Activated CD8-positive, alpha-beta T cell treated with anti-CD3 and anti-CD28 coated beads for 36 hours (primary cell): Measurements from ENCODE around the gene FRS3. TPM values are rescaled to one million over a fixed set of nuclear protein-coding genes. Genes with fewer than 3 reads are reported as not detected.

Experiments used
- ATAC-seq: fragments of 200-7000 bp; cut with Tn5 transposase; one replicate; pipeline ENCODE4 v1.10.0; 2021; ENCODE audit warnings: mild to moderate bottlenecking, moderate library complexity
- CTCF ChIA-PET: fragments of 350-600 bp; sonication (Branson Sonifier 250); formaldehyde crosslinking; loops from one replicate; lab custom pipeline; 2021; ENCODE audit warnings: antibody characterized with exemption; lab: Charles Lee
- POLR2A ChIA-PET: fragments of 350-600 bp; sonication (Branson Sonifier 250); formaldehyde crosslinking; loops from one replicate; lab custom pipeline; 2021; ENCODE audit warnings: antibody characterized with exemption; lab: Charles Lee
- DNase-seq: peaks from one replicate; pipeline ENCODE4 v3.0.0-alpha.2; 2020
- H3K27ac Mint-ChIP-seq: one replicate; pipeline ENCODE4 v1.8.0; 2021; ENCODE audit warnings: mild to moderate bottlenecking, mixed read lengths
- H3K27me3 Mint-ChIP-seq: one replicate; pipeline ENCODE4 v1.8.0; 2021; ENCODE audit warnings: mixed read lengths
- H3K36me3 Mint-ChIP-seq: one replicate; pipeline ENCODE4 v1.8.0; 2021; ENCODE audit warnings: low read depth, mixed read lengths
- H3K4me1 Mint-ChIP-seq: one replicate; pipeline ENCODE4 v1.8.0; 2021; ENCODE audit warnings: low read depth, mixed read lengths
- H3K4me3 Mint-ChIP-seq: one replicate; pipeline ENCODE4 v1.8.0; 2021; ENCODE audit warnings: mild to moderate bottlenecking, moderate library complexity, mixed read lengths
- H3K9me3 Mint-ChIP-seq: one replicate; pipeline ENCODE4 v1.8.0; 2021; ENCODE audit warnings: mixed read lengths
- intact Hi-C: fragments of 100-400 bp; cut with micrococcal nuclease; formaldehyde crosslinking; loops from one replicate; pipeline ENCODE4 v1.10.0; 2022
- total RNA-seq, 2 experiments: library from RNA; stranded (reverse); gene quantifications; one replicate each; pipeline ENCODE4 v1.2.3, GENCODE V29; 2021
- TF ChIP-seq, protein P1 (sequence below): fragments of 200-600 bp; IDR thresholded peaks from one replicate; pipeline ENCODE4 v1.8.0; 2022; ENCODE audit warnings: antibody characterized with exemption, mild to moderate bottlenecking

The FRS3 gene
- total RNA-seq, 2 experiments from 2014 or later = 3.2 to 4.1 TPM

GRCh38 chr6:41721414-41721813 lies 58.3 kb downstream of the FRS3 start:
- CTCF ChIA-PET = interaction anchor here (1.1 kb wide), 2 partner anchors 13 to 38 kb away, joined by 3 to 4 read pairs; no protein-coding TSS in a partner anchor
- no peaks in the 10 kb centered on the region for H3K9me3 Mint-ChIP-seq
- no peak overlapping the region for H3K4me3 Mint-ChIP-seq
- H3K27ac Mint-ChIP-seq = no peak overlapping the region
- ATAC-seq (no peak), DNase-seq (no peak)
- peaks cover 10% of the 10 kb centered on the region for H3K4me1 Mint-ChIP-seq
- intact Hi-C loops = no loop called here
- POLR2A ChIA-PET = no interaction called here
- TF ChIP-seq, protein P1, sequence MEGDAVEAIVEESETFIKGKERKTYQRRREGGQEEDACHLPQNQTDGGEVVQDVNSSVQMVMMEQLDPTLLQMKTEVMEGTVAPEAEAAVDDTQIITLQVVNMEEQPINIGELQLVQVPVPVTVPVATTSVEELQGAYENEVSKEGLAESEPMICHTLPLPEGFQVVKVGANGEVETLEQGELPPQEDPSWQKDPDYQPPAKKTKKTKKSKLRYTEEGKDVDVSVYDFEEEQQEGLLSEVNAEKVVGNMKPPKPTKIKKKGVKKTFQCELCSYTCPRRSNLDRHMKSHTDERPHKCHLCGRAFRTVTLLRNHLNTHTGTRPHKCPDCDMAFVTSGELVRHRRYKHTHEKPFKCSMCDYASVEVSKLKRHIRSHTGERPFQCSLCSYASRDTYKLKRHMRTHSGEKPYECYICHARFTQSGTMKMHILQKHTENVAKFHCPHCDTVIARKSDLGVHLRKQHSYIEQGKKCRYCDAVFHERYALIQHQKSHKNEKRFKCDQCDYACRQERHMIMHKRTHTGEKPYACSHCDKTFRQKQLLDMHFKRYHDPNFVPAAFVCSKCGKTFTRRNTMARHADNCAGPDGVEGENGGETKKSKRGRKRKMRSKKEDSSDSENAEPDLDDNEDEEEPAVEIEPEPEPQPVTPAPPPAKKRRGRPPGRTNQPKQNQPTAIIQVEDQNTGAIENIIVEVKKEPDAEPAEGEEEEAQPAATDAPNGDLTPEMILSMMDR = no peak
- no peaks in the 10 kb centered on the region for H3K36me3 Mint-ChIP-seq
- H3K27me3 Mint-ChIP-seq = no peaks in the 10 kb centered on the region

- intact Hi-C loops = no loop called here
- no peak for DNase-seq
- H3K27me3 Mint-ChIP-seq = no peaks in the 10 kb centered on the region
- H3K4me1 Mint-ChIP-seq = peaks cover 17% of the 10 kb centered on the region
- POLR2A ChIA-PET = interaction anchor here (1.2 kb wide), 2 partner anchors 15 to 36 kb away, joined by 3 to 4 read pairs; partner anchors contain the start of gene TFEB
- H3K9me3 Mint-ChIP-seq = no peaks in the 10 kb centered on the region
- TF ChIP-seq, protein P1 = no peak
- H3K36me3 Mint-ChIP-seq = no peaks in the 10 kb centered on the region
- no peak for ATAC-seq
- no peak overlapping the region for H3K4me3 Mint-ChIP-seq
- no peak overlapping the region for H3K27ac Mint-ChIP-seq
- CTCF ChIA-PET = no interaction called here
Observed at GRCh38 chr6:41720783-41721182, 58.9 kb downstream of the FRS3 start.

- CTCF ChIA-PET = interaction anchor here (0.7 to 2.0 kb wide), 4 partner anchors 14 to 67 kb away, joined by 3 to 9 read pairs (median 5); partner anchors contain the start of gene TOMM6
Observed at GRCh38 chr6:41720262-41720620, 59.5 kb downstream of the FRS3 start.

More at GRCh38 chr6:41720262-41720620, 59.5 kb downstream of the FRS3 start:
- Mint-ChIP-seq H3K27ac (no peak overlapping the region), H3K9me3 (no peaks in the 10 kb centered on the region), H3K4me1 (peaks cover 19% of the 10 kb centered on the region), H3K27me3 (no peaks in the 10 kb centered on the region), H3K4me3 (no peak overlapping the region), H3K36me3 (no peaks in the 10 kb centered on the region)
- intact Hi-C loops = no loop called here
- DNase-seq (no peak), ATAC-seq (no peak)
- TF ChIP-seq, protein P1 = no peak
- POLR2A ChIA-PET = interaction anchor here (1.2 kb wide), 2 partner anchors 15 to 36 kb away, joined by 3 to 4 read pairs; partner anchors contain the start of gene TFEB

Other genes with a start within 250 kb of the FRS3 start
- gene FOXP4, start 233.5 kb downstream of the FRS3 start, total RNA-seq = 10 to 100 TPM; 11.0 to 11.8 TPM
- gene MDFI, start 141.4 kb downstream of the FRS3 start, total RNA-seq = not detected
- 10 to 100 TPM; 14.6 to 15.9 TPM for gene TFEB, start 44.3 kb downstream of the FRS3 start, total RNA-seq
- gene PGC, start 32.5 kb downstream of the FRS3 start, total RNA-seq = not detected
- gene PRICKLE4, start 882 bp upstream of the FRS3 start, total RNA-seq = not detected
- gene TOMM6, start 7.8 kb upstream of the FRS3 start, total RNA-seq = 100 to 1,000 TPM; 310 to 314 TPM
- 1 to 10 TPM; 5.7 to 5.9 TPM for gene USP49, start 115.5 kb upstream of the FRS3 start, total RNA-seq
- gene MED20, start 141.2 kb upstream of the FRS3 start, total RNA-seq = 10 to 100 TPM; 23.4 to 28.0 TPM
- gene BYSL, start 141.6 kb upstream of the FRS3 start, total RNA-seq = 10 to 100 TPM; 56.4 to 59.5 TPM
- 100 to 1,000 TPM; 457 to 459 TPM for gene CCND3, start 161.9 kb upstream of the FRS3 start, total RNA-seq